Stimulated activated CD8-positive, alpha-beta memory T cell treated with anti-CD3 and anti-CD28 coated beads, Interleukin-7, amount 100 ng/mL, for 48 hours (primary cell): ENCODE measurements around the gene ALG2.

Experiments used
- DNase-seq, 2 donors: peaks; one replicate each; pipeline ENCODE4 v3.0.0-alpha.2; 2020; ENCODE audit warnings: low read depth in 1 of 2; ENCODE audit errors: extremely low read depth in 1 of 2

ALG2 gene

GRCh38 chr9:99173570-99174504 lies 47.9 kb downstream of the ALG2 start:
- DNase-seq = no peak

GRCh38 chr9:99172124-99173091 lies 49.3 kb downstream of the ALG2 start:
- no peak for DNase-seq

GRCh38 chr9:99171225-99172123 lies 50.3 kb downstream of the ALG2 start:
- no peak for DNase-seq

- DNase-seq = no peak
Measured at GRCh38 chr9:99169982-99170761, 51.6 kb downstream of the ALG2 start.

GRCh38 chr9:99169086-99169485 lies 52.7 kb downstream of the ALG2 start:
- no peak for DNase-seq

- DNase-seq = no peak
Measured at GRCh38 chr9:99167694-99168093, 54.0 kb downstream of the ALG2 start.

- no peak for DNase-seq
Measured at GRCh38 chr9:99167119-99167518, 54.6 kb downstream of the ALG2 start.
